K562 (cell line): ENCODE results near the gene RAB14. TPM values are rescaled to one million over a fixed set of nuclear protein-coding genes. Genes with fewer than 3 reads are reported as not detected.

Source experiments
- ATAC-seq: fragments of 200-7000 bp; cut with Tn5 transposase; 3 replicates; pipeline ENCODE4 v1.9.1; 2020; ENCODE audit warnings: moderate library complexity
- BruUV-seq: library from RNA; stranded (reverse); fragments of 400-500 nt; replicated peaks from 2 replicates; lab custom pipeline; 2021; lab: Mats Ljungman, UMichigan
- CTCF ChIA-PET: fragments of 300-600 bp; formaldehyde crosslinking; extraction: SDS; loops from one replicate; lab custom pipeline; 2021; ENCODE audit warnings: low intra/inter-chr PET ratio; lab: Yijun Ruan, JAX
- POLR2A ChIA-PET: fragments of 300-600, 350-650 bp; sonication (Branson Sonifier 250); formaldehyde crosslinking; extraction: SDS; loops from one replicate; lab custom pipeline; 2021; ENCODE audit warnings: antibody characterized with exemption, inconsistent platforms; lab: Yijun Ruan, JAX
- DNase-seq, 4 experiments: peaks; one replicate each; pipeline versions ENCODE4 v3.0.0 to v3.0.0-alpha.2; 2011 to 2018; ENCODE audit warnings: low spot score in 3 of 4, mixed read lengths in 3 of 4; ENCODE audit errors: extremely low read depth in 1 of 4
- FAIRE-seq: peaks from 2 replicates; lab custom pipeline; 2011; peaks lifted over from hg19 to GRCh38; lab: Jason Lieb, UNC
- H2AFZ ChIP-seq: 2 replicates; pipeline ENCODE4 v1.6.0; 2011; ENCODE audit warnings: low read depth, low read length, control low read depth, inconsistent platforms
- H3K27ac ChIP-seq: fragments of 200-600 bp; 3 replicates; pipeline ENCODE4 v1.8.0; 2011; ENCODE audit warnings: low read depth, mild to moderate bottlenecking, control low read depth, inconsistent platforms, low read length, moderate library complexity, mixed read lengths; ENCODE audit errors: extremely low read depth
- H3K27me3 ChIP-seq, 2 experiments: fragments of 300-600 bp in 1 of 2; 2 replicates in 1 of 2; 3 replicates in 1 of 2; pipeline versions ENCODE4 v1.6.0 to v1.8.0; 2011; ENCODE audit warnings: inconsistent platforms in 2 of 2, low read length in 2 of 2, mild to moderate bottlenecking in 1 of 2, mixed read lengths in 1 of 2, moderate library complexity in 1 of 2; ENCODE audit not compliant: control insufficient read depth in 2 of 2, insufficient read depth in 2 of 2
- H3K36me3 ChIP-seq: fragments of 300-600 bp; 3 replicates; pipeline ENCODE4 v1.8.0; 2011; ENCODE audit warnings: mild to moderate bottlenecking, low read length, inconsistent platforms; ENCODE audit not compliant: control insufficient read depth, insufficient read depth
- H3K4me1 ChIP-seq, 2 experiments: fragments of 200-600 bp in 1 of 2; replicated peaks in 1 of 2; 2 replicates in 1 of 2; 3 replicates in 1 of 2; pipeline versions ENCODE4 v1.5.1 to v1.8.0; 2011; ENCODE audit warnings: inconsistent platforms in 2 of 2, low read length in 2 of 2, mild to moderate bottlenecking in 1 of 2, mixed read lengths in 1 of 2, moderate library complexity in 1 of 2; ENCODE audit not compliant: control insufficient read depth in 2 of 2, insufficient read depth in 2 of 2
- H3K4me2 ChIP-seq: 2 replicates; pipeline ENCODE4 v1.6.1; 2011; ENCODE audit warnings: low read length, control low read depth, inconsistent platforms, mixed read lengths; ENCODE audit not compliant: insufficient read depth
- H3K4me3 ChIP-seq: fragments of 200-600 bp; sonication (generic), shearing (Covaris generic); 2 replicates; pipeline ENCODE4 v1.5.1; 2016; ENCODE audit warnings: control low read depth, inconsistent platforms
- H3K79me2 ChIP-seq: fragments of 200-600 bp; 3 replicates; pipeline ENCODE4 v1.8.0; 2011; ENCODE audit warnings: low read length, inconsistent platforms; ENCODE audit not compliant: control insufficient read depth, insufficient read depth
- H3K9ac ChIP-seq, 2 experiments: 2 replicates each; pipeline versions ENCODE4 v1.6.0 to v1.6.1; 2011; ENCODE audit warnings: low read depth in 2 of 2, low read length in 2 of 2, control low read depth in 1 of 2, inconsistent platforms in 1 of 2, mild to moderate bottlenecking in 1 of 2, mixed read lengths in 1 of 2; ENCODE audit not compliant: insufficient read depth in 1 of 2
- H3K9me1 ChIP-seq: one replicate; pipeline ENCODE4 v1.6.0; 2011; ENCODE audit warnings: inconsistent platforms, mild to moderate bottlenecking, low read length, moderate library complexity; ENCODE audit not compliant: control insufficient read depth, insufficient read depth
- H3K9me3 ChIP-seq: replicated peaks from 2 replicates; pipeline ENCODE4 v1.5.1; 2011; ENCODE audit warnings: low read depth, low read length, inconsistent platforms; ENCODE audit not compliant: control insufficient read depth, insufficient read depth
- H4K20me1 ChIP-seq: replicated peaks from 2 replicates; pipeline ENCODE4 v1.6.1; 2011; ENCODE audit warnings: low read length, inconsistent platforms, mixed read lengths; ENCODE audit not compliant: control insufficient read depth, insufficient read depth
- FOXJ2 ChIP-seq: fragments of 200-800 bp; sonication (Bioruptor generic); IDR thresholded peaks from 2 replicates; pipeline ENCODE4 v1.6.1; 2016; ENCODE audit warnings: missing genetic modification characterization, missing compliant biosample characterization
- MYNN ChIP-seq, 2 experiments: sonication (generic); formaldehyde crosslinking in 1 of 2; IDR thresholded peaks; 2 replicates each; pipeline versions ENCODE4 v1.5.0 to v1.6.1; 2016 to 2020; ENCODE audit warnings: antibody characterized with exemption in 1 of 2, missing genetic modification reagents in 1 of 2
- NUFIP1 ChIP-seq: fragments of 450-650 bp; IDR thresholded peaks from 2 replicates; pipeline ENCODE4 v1.6.1; 2018; ENCODE audit not compliant: partially characterized antibody
- PHF8 ChIP-seq: fragments of 200-600 bp; sonication (generic); IDR thresholded peaks from 2 replicates; pipeline ENCODE4 v1.6.1; 2012; ENCODE audit warnings: mixed run types, mild to moderate bottlenecking, inconsistent platforms, low read length, moderate library complexity, borderline replicate concordance
- SMAD3 ChIP-seq: fragments of 450-650 bp; formaldehyde crosslinking; conservative IDR thresholded peaks from 2 replicates; pipeline ENCODE4 v1.4.0; 2020; ENCODE audit warnings: mild to moderate bottlenecking
- SREBF2 ChIP-seq: sonication (generic); formaldehyde crosslinking; IDR thresholded peaks from 2 replicates; pipeline ENCODE4 v1.4.0; 2020; ENCODE audit warnings: mild to moderate bottlenecking, missing genetic modification reagents
- SRSF1 ChIP-seq: fragments of 200-400 bp; formaldehyde crosslinking; IDR thresholded peaks from 2 replicates; pipeline ENCODE4 v1.6.1; 2017; ENCODE audit warnings: mild to moderate bottlenecking, low read depth, low read length, moderate library complexity
- TOE1 ChIP-seq, 2 experiments: fragments of 450-650 bp in 1 of 2; sonication (generic) in 1 of 2; formaldehyde crosslinking in 1 of 2; IDR thresholded peaks; 2 replicates each; pipeline versions ENCODE4 v1.7.1 to v1.8.0; 2016 to 2022; ENCODE audit warnings: borderline replicate concordance in 2 of 2, mild to moderate bottlenecking in 2 of 2, antibody characterized with exemption in 1 of 2, inconsistent platforms in 1 of 2, low read depth in 1 of 2, missing genetic modification reagents in 1 of 2, moderate library complexity in 1 of 2
- ZBTB12 ChIP-seq: fragments of 250-450 bp; sonication (Bioruptor Pico); IDR thresholded peaks from 2 replicates; pipeline ENCODE4 v1.4.0; 2020
- ZBTB43 ChIP-seq: sonication (generic); formaldehyde crosslinking; IDR thresholded peaks from 2 replicates; pipeline ENCODE4 v1.8.0; 2023; ENCODE audit warnings: mild to moderate bottlenecking, missing genetic modification reagents
- ZBTB8A ChIP-seq: fragments of 450-650 bp; IDR thresholded peaks from 2 replicates; pipeline ENCODE4 v1.6.1; 2018; ENCODE audit warnings: mild to moderate bottlenecking, moderate library complexity; ENCODE audit not compliant: partially characterized antibody
- ZNF3 ChIP-seq: fragments of 250-450 bp; sonication (Bioruptor Pico); IDR thresholded peaks from 2 replicates; pipeline ENCODE4 v1.5.0; 2021; ENCODE audit warnings: mild to moderate bottlenecking, moderate library complexity
- WGBS: fragments of 100-300 bp; shearing (Covaris generic); methylation state at CpG from one replicate; pipeline ENCODE4 v1.1.6; 2016; ENCODE audit warnings: low coverage, mixed read lengths; ENCODE audit not compliant: insufficient coverage; ENCODE audit errors: missing lambda C conversion rate; 5-methylcytosine and 5-hydroxymethylcytosine counted together
- in situ Hi-C: fragments of 300-500 bp; cut with MboI; formaldehyde crosslinking; loops from 4 replicates; pipeline ENCODE4 v1.15.0; 2018; ENCODE audit warnings: inconsistent platforms, mixed read lengths
- intact Hi-C: fragments of 100-400 bp; cut with micrococcal nuclease; formaldehyde crosslinking; loops from 2 replicates; pipeline ENCODE4 v1.14.2; 2022
- polyA plus RNA-seq, 8 experiments: library from polyadenylated mRNA; depleted of rRNA in 4 of 8; stranded (reverse) in 5 of 8; unstranded in 3 of 8; fragments of >200 nt; fragmentation: Nextera tagmentation in 2 of 8; fragmentation: Illumina TruSeq in 1 of 8; extraction: Ambion mirVana in 2 of 8; extraction: Trizol in 1 of 8; gene quantifications; 2 replicates each; pipeline versions ENCODE4 v1.2.1 to v1.2.3, GENCODE V29; 2011 to 2014; ENCODE audit warnings: inconsistent platforms in 1 of 8, missing spikeins in 1 of 8
- total RNA-seq, 7 experiments: library from RNA; depleted of rRNA in 6 of 7; stranded (reverse); fragments of >200 nt in 6 of 7; fragmentation: Illumina TruSeq in 2 of 7; extraction: Trizol in 2 of 7; gene quantifications; 2 replicates each; pipeline versions ENCODE4 v1.2.1 to v1.2.3, GENCODE V29; 2011 to 2021; ENCODE audit warnings: low replicate concordance in 1 of 7

RAB14 gene
- total and polyA plus RNA-seq, 9 of the 15 experiments (the other 6 are each of a cell fraction or from before 2014, with no cell fraction given), result 10.3 to 41.8 (median 20.9) TPM

GRCh38 chr9:121144482-121144881, 57.2 kb downstream of the RAB14 start:
- no peak overlapping the region for H3K27ac ChIP-seq
- no peaks in the 10 kb centered on the region for H3K27me3 ChIP-seq
- no peak overlapping the region for H2AFZ ChIP-seq
- intact Hi-C loops, result no loop called here
- no TSS peak for BruUV-seq
- TF ChIP-seq MYNN (IDR thresholded peaks at IDR 0.05), result no peak
- no peak for TF ChIP-seq MYNN (CRISPR knock-in tag; IDR thresholded peaks at IDR 0.05)
- no peak for TF ChIP-seq FOXJ2 (tag)
- TF ChIP-seq SMAD3 (CRISPR knock-in tag), result no peak
- no peak for TF ChIP-seq ZBTB8A
- TF ChIP-seq PHF8, result no peak
- no peak for TF ChIP-seq SRSF1
- TF ChIP-seq SREBF2 (CRISPR knock-in tag), result no peak
- TF ChIP-seq TOE1 (IDR thresholded peaks at IDR 0.05; ENCODE audit: borderline replicate concordance), result no peak
- no peak for TF ChIP-seq TOE1 (CRISPR knock-in tag; IDR thresholded peaks at IDR 0.05; ENCODE audit: borderline replicate concordance, low read depth)
- TF ChIP-seq ZBTB43, result no peak
- no peak for TF ChIP-seq NUFIP1
- TF ChIP-seq ZBTB12 (CRISPR knock-in tag), result no peak
- TF ChIP-seq ZNF3 (CRISPR knock-in tag), result no peak
- TF ChIP-seq, all 486 proteins: peak for 0
- in situ Hi-C loops, result no loop called here
- WGBS, result 92% methylated on average over 2 of the region's 2 CpGs
- ChIA-PET POLR2A (no interaction called here), CTCF (no interaction called here)
- Histone ChIP-seq H3K4me2 (no peak overlapping the region), H3K4me3 (no peak overlapping the region), H3K9ac (no peak overlapping the region), H4K20me1 (no peaks in the 10 kb centered on the region), H3K4me1 (no peaks in the 10 kb centered on the region), H3K36me3 (peaks cover 91% of the 10 kb centered on the region), H3K9me3 (no peaks in the 10 kb centered on the region), H3K79me2 (no peaks in the 10 kb centered on the region), H3K9me1 (no peaks in the 10 kb centered on the region)
- no peak for DNase-seq
- FAIRE-seq, result no peak
- no peak for ATAC-seq
